Stimulated activated CD8-positive, alpha-beta memory T cell treated with anti-CD3 and anti-CD28 coated beads, Interleukin-12 subunit alpha, Interleukin-12 subunit beta, amount 100 ng/mL, for 4 hours (primary cell): ENCODE measurements around the gene NOL12.

Experiments used
- DNase-seq: peaks from one replicate; pipeline ENCODE4 v3.0.0-alpha.2; 2020; ENCODE audit warnings: low read depth

Gene NOL12

GRCh38 chr22:37659066-37659896, 26.9 kb upstream of the NOL12 start:
- no peak for DNase-seq

DNA sequence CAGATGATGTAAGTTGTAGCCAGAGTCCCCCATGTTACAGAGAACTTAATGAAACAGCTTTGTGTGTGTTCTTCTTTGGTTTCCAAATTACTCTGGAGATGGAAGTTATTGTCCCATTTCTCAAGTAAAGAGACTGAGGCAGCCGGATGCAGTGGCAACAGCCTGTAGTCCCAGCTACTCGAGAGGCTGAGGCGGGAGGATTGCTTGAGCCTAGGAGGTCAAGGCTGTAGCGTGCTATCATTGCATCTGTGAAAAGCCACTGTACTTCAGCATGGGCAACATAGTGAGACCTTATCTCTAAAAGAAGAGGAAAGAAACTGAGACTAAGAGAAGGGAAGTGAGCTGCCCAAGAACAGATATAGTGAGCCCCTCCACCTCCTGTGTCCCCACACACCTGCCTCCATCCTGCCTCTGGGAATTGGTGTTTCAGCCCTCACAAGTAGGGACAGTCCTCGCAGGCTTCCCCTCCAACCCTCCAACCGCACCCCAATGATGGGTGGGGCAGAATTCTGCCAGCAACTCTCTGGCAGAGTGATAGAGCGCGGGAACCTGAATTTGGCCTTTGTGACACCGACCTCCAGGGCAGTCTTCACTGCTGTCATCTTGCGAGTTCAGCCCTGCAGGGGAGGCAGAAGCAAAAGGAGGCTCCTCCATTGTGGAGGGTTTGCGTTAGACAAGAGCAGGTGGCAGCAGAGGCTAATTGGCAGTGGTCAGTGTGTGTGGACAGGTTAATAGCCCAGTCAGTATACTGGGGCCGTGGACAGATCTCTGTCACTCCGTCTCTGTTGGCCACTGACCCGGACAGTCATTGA, 26.0 kb upstream of the NOL12 start:
- DNase-seq, result no peak

DNA sequence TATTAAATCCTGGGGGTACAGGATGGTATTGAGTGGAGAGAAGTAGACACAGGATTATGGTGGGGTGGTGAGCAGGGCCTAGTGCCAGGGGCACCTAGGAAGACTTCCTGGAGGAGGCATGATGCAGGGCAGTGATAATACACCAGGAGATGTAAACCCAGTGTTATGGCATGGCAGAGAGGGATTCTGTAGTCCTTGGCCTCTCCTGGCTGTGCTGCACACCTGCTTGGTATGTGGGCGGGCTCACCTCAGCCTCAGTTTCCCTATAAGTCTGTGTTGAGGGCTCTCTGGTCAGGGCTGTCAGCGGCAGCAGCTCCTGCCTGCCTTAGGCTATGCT, 25.5 kb upstream of the NOL12 start:
- no peak for DNase-seq

DNA sequence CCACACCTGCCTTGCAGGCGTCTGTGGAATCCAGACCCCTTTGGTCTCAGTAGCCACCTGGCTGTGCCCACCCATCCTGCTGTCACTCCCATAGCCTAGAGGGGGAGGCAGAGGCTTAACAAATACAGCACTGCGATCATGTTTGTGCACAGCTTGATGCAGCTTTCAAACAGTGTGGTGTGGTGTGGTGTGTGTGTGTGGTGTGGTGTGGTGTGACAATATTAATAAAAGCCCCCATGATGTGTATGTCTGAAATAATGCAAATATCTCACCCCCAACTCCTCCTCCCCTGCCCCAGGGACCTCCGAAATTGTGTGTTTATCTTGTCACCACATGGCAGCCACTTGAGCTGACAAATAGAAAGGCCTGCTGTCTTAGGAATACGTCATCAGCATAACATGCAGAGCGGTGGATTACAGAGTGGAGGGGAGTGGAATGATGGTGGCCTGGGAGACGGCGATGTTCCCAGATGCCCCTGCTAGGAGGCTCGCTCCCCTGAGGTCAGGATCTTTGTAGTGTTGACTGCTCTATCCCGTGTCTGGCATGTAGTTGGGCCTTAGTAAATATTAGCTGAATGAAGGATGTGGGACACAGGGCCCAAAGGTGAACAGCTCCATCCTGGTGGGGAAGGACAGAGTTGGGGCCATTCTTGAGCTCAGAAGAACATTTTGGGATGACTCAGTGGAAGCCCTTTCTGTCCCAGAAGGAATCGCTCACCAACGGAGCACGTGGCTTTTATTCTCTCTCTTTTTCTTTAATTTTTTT, 24.8 kb upstream of the NOL12 start:
- no peak for DNase-seq

- DNase-seq, result no peak
Measured at GRCh38 chr22:37662039-37662438, 24.1 kb upstream of the NOL12 start.

DNA sequence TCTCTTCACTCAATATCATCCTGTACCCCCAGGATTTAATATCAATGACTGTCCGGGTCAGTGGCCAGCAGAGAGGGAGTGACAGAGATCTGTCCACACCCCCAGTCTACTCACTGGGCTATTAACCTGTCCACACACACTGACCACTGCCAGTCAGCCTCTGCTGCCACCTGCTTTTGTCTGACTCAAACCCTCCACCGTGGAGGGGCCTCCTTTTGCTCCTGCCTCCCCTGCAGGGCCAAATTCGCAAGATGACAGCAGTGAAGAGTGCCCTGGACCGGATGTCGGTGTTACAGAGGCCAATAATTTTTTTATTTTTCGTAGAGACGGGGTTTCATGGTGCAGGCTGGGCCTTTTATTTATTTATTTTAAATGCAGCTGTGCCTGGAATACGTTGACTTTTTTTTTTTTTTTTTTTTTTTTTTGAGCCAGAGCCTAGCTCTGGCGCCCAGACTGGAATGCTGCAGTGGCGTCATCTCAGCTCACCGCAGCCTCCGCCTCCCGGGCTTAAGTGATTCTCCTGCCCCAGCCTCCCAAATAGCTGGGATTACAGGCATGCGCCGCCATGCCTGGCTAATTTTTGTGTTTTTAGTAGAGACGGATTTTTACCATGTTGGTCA, 22.5 kb upstream of the NOL12 start:
- DNase-seq, result no peak

- no peak for DNase-seq
Measured at GRCh38 chr22:37664249-37665101, 21.7 kb upstream of the NOL12 start.

- DNase-seq, result no peak
Measured at GRCh38 chr22:37665487-37665886, 20.7 kb upstream of the NOL12 start.

GRCh38 chr22:37669586-37669985, 16.6 kb upstream of the NOL12 start:
- DNase-seq, result no peak

DNA sequence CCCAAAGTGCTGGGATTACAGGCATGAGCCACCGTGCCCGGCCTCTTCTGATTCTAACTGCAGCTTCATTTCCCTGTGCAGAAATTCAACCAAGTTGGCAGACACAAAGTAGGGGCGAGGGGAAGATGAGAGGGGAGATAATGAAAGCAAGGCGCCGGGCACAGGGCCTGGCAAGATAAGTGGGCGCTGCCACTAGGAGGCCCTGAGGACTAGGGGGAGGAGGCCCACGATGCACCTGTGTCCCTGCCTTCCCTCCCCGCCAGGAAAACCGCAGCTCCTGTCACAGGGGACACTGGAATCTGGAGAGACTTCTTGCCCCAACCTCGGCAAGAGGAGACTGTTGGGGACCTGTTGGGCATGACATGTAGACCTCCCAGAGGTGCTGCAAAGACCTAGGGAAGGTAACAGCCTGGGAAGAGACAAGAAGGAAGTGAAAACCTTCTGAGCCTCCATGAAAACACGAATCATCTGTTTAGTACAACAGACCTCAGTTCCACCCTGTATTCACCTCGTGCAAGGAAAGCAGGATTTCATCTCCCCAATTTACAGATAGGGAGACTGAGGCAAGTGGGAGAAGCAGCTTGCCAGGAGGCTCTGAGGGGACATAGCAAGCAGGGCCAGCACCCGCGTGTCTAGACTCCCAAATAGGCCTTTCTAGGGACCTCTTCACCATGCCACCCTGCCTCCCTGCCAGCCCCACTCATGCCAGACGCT, 13.8 kb upstream of the NOL12 start:
- no peak for DNase-seq

DNA sequence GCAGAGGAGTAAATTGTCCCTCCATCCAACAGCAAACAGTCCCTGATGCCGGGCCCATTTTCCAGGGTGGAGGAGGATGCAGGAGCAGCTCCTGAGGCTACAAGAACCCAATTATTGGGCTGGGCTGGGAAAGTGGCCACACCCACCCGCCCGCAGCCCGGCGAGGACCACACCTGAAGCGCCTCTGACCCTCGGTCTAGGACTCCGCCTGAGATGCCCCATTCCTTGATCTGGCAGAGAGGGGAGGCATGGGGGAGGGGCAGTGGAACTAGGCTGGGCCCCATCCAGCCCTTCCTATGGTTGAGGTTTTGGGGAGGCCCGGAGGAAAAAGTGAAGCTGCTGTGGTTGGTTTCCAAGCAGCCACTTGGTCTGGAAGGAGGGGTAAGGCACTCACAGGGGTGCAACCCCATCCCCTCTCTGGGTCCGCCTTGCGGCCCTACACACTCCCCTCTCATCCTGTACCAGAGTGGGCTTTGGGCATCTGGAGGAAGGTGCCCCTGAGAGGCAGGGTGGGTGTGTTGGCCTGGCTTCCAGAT, 13.2 kb upstream of the NOL12 start:
- DNase-seq, result no peak

DNA sequence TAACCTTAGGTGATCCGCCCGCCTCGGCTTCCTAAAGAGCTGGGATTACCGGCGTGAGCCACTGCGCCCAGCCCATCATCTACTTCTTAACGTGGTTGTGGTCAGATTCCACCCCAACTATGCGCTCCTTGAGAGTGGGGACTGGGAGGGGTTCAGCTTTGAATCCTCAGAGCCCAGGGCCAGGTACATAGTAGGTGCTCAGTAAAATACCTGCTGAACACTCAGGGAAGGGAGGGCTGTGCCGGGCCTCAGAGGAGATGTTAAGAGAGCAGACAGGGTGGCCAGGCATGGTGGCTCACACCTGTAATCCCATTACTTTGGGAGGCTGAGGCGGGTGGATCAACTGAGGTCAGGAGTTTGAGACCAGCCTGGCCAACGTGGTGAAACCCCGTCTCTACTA, 11.9 kb upstream of the NOL12 start:
- DNase-seq, result no peak

GRCh38 chr22:37674951-37675929, 10.9 kb upstream of the NOL12 start, which contains the start of gene LGALS1:
Gene LGALS1 (plus strand): TSS chr22:37675636. CDS start chr22:37675703, 67 bp downstream.
- DNase-seq, result peak; percentile 42

GRCh38 chr22:37675930-37676735, 10.0 kb upstream of the NOL12 start:
- DNase-seq, result no peak

- peak; percentile 91 for DNase-seq
Measured at GRCh38 chr22:37676736-37677492, 9.2 kb upstream of the NOL12 start.

DNA sequence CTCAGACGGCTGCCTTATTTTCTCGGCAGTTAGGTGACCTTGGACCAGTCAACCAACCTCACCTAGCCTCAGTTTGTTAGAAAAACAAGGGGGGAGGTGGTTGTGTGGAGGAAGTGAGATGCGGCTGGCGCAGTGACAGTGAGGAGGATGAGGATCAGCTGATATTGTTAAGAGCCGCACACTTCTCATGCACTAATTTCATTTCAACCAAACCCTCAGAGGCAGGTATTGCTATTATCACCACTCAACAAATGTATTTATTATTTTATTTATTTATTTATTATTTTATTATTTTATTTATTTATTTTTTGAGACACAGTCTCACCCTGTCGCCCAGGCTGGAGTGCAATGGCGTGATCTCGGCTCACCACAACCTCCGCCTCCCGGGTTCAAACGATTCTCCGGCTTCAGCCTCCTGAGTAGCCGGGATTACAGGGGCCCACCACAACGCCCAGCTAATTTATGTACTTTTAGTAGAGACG, 8.6 kb upstream of the NOL12 start:
- no peak for DNase-seq

- no peak for DNase-seq
Measured at GRCh38 chr22:37678372-37678771, 7.8 kb upstream of the NOL12 start.
